ENCODE results near the gene CREB3L2.

- no peak for TF ChIP-seq PKNOX1 (IDR thresholded peaks at IDR 0.05)
- no peak for TF ChIP-seq CTBP1 (IDR thresholded peaks at IDR 0.05; ENCODE audit: borderline replicate concordance)
- no peak for TF ChIP-seq ELF4 (IDR thresholded peaks at IDR 0.05)
- no peak for TF ChIP-seq L3MBTL2 (conservative IDR thresholded peaks at IDR 0.05)
- no peak for TF ChIP-seq FOXM1 (IDR thresholded peaks at IDR 0.05; ENCODE audit: borderline replicate concordance)
- TF ChIP-seq TARDBP (IDR thresholded peaks at IDR 0.05), result no peak
- no peak for TF ChIP-seq FOXK2 (IDR thresholded peaks at IDR 0.05)
Observed at GRCh38 chr7:137850972-137851945, 150.6 kb downstream of the CREB3L2 start.

Measured in HEK293T (cell line).